PC-9 (cell line): ENCODE measurements around the gene ZNF160. TPM values are rescaled to one million over a fixed set of nuclear protein-coding genes. Genes with fewer than 3 reads are reported as not detected.

ENCODE experiments used
- BruUV-seq: library from RNA; stranded (reverse); fragments of 400-500 nt; replicated peaks from 2 replicates; lab custom pipeline; 2021; lab: Mats Ljungman, UMichigan
- CTCF ChIA-PET: fragments of 300-600 bp; sonication (Branson Sonifier 250); formaldehyde crosslinking; loops from one replicate; lab custom pipeline; 2022; ENCODE audit warnings: antibody characterized with exemption; lab: Charles Lee
- POLR2A ChIA-PET: fragments of 300-600 bp; sonication (Branson Sonifier 250); formaldehyde crosslinking; loops from one replicate; lab custom pipeline; 2022; ENCODE audit warnings: antibody characterized with exemption; ENCODE audit not compliant: unreplicated experiment; lab: Charles Lee
- DNase-seq, 2 experiments: peaks; one replicate each; pipeline versions ENCODE4 v3.0.0 to v3.0.0-alpha.2; 2015 to 2022; ENCODE audit warnings: mixed read lengths in 1 of 2
- H2AFZ ChIP-seq: fragments of 200-600 bp; sonication (generic); 2 replicates; pipeline ENCODE4 v1.8.1; 2017; ENCODE audit warnings: antibody characterized with exemption
- H3F3A ChIP-seq: fragments of 200-600 bp; sonication (generic); 2 replicates; pipeline ENCODE4 v1.8.1; 2017; ENCODE audit warnings: antibody characterized with exemption, mild to moderate bottlenecking, low read depth; ENCODE audit not compliant: insufficient read depth
- H3K27ac ChIP-seq: fragments of 200-600 bp; sonication (generic); 2 replicates; pipeline ENCODE4 v1.6.1; 2016; ENCODE audit warnings: mixed run types
- H3K27me3 ChIP-seq: fragments of 200-600 bp; sonication (generic); 2 replicates; pipeline ENCODE4 v1.6.1; 2016; ENCODE audit warnings: low read depth, mixed run types; ENCODE audit not compliant: insufficient read depth
- H3K36me3 ChIP-seq: fragments of 200-600 bp; sonication (generic); 2 replicates; pipeline ENCODE4 v1.6.1; 2016; ENCODE audit warnings: low read depth, mixed run types
- H3K4me1 ChIP-seq: fragments of 200-600 bp; sonication (generic); replicated peaks from 2 replicates; pipeline ENCODE4 v1.6.1; 2016; ENCODE audit warnings: mixed run types; ENCODE audit not compliant: insufficient read depth
- H3K4me2 ChIP-seq: fragments of 200-600 bp; sonication (generic); 2 replicates; pipeline ENCODE4 v1.6.1; 2017; ENCODE audit warnings: mixed run types
- H3K4me3 ChIP-seq: fragments of 200-600 bp; sonication (generic); 2 replicates; pipeline ENCODE4 v1.6.1; 2016; ENCODE audit warnings: mixed run types
- H3K79me2 ChIP-seq: fragments of 200-600 bp; sonication (generic); 2 replicates; pipeline ENCODE4 v1.6.1; 2017; ENCODE audit warnings: low read depth, mixed run types
- H3K9me2 ChIP-seq: fragments of 200-600 bp; sonication (generic); 2 replicates; pipeline ENCODE4 v1.8.1; 2017; ENCODE audit warnings: mild to moderate bottlenecking; ENCODE audit not compliant: insufficient read depth
- H3K9me3 ChIP-seq: fragments of 200-600 bp; sonication (generic); 2 replicates; pipeline ENCODE4 v1.8.1; 2016; ENCODE audit warnings: low read depth; ENCODE audit not compliant: insufficient read depth
- H4K20me1 ChIP-seq: fragments of 200-600 bp; sonication (generic); 2 replicates; pipeline ENCODE4 v1.8.1; 2017; ENCODE audit not compliant: insufficient read depth
- CTCF ChIP-seq: fragments of 200-600 bp; sonication (generic); conservative IDR thresholded peaks from 2 replicates; pipeline ENCODE4 v1.6.1; 2017; ENCODE audit warnings: mixed run types, antibody characterized with exemption, mild to moderate bottlenecking, moderate library complexity
- EZH2 ChIP-seq: fragments of 200-600 bp; sonication (generic); IDR thresholded peaks from 2 replicates; pipeline ENCODE4 v1.8.0; 2017; ENCODE audit warnings: antibody characterized with exemption, low read depth
- intact Hi-C: fragments of 100-400 bp; cut with micrococcal nuclease; formaldehyde crosslinking; loops from one replicate; pipeline ENCODE4 v1.10.0; 2022; ENCODE audit not compliant: unreplicated experiment
- total RNA-seq: library from RNA; stranded (reverse); gene quantifications from 2 replicates; pipeline ENCODE4 v1.2.3, GENCODE V29; 2021

ZNF160 gene
- total RNA-seq, 1 experiment from 2014 or later, result 27.4 TPM

- no TSS peak for BruUV-seq
Observed at GRCh38 chr19:53068199-53068598, 35.0 kb downstream of the ZNF160 start.

GRCh38 chr19:53057904-53058580 lies 45.2 kb downstream of the ZNF160 start:
- Histone ChIP-seq H3K9me3 (peaks cover 19% of the 10 kb centered on the region), H4K20me1 (no peaks in the 10 kb centered on the region), H3K4me3 (peak overlapping the region; percentile 41; the same call in 1 of the 2 replicates), H2AFZ (peak overlapping the region; percentile 68; the same call in 1 of the 2 replicates), H3K27ac (no peak overlapping the region), H3F3A (no peaks in the 10 kb centered on the region), H3K4me1 (no peaks in the 10 kb centered on the region), H3K27me3 (no peaks in the 10 kb centered on the region), H3K79me2 (no peaks in the 10 kb centered on the region), H3K36me3 (no peaks in the 10 kb centered on the region), H3K9me2 (no peaks in the 10 kb centered on the region), H3K4me2 (peak overlapping the region; percentile 57)
- POLR2A ChIA-PET, result no interaction called here
- CTCF ChIA-PET, result no interaction called here
- peak in 1 of 2 experiments; percentile 62 for DNase-seq
- intact Hi-C loops, result no loop called here
- BruUV-seq, result TSS peak; percentile 35
- TF ChIP-seq CTCF, result no peak
- TF ChIP-seq EZH2, result no peak

More at GRCh38 chr19:53068199-53068598, 35.0 kb downstream of the ZNF160 start:
- no peak overlapping the region for H3K27ac ChIP-seq
- 0 out of 2 replicates have a peak overlapping the region, but pooled peaks have one; percentile 35 for H3K4me3 ChIP-seq
- intact Hi-C loops, result no loop called here
- no peak overlapping the region for H3K4me2 ChIP-seq
- no peaks in the 10 kb centered on the region for H3K4me1 ChIP-seq
- ChIA-PET POLR2A (no interaction called here), CTCF (no interaction called here)
- H3K9me2 ChIP-seq, result no peaks in the 10 kb centered on the region
- no peak overlapping the region for H2AFZ ChIP-seq
- no peaks in the 10 kb centered on the region for H3K27me3 ChIP-seq
- no peaks in the 10 kb centered on the region for H4K20me1 ChIP-seq
- H3K79me2 ChIP-seq, result no peaks in the 10 kb centered on the region
- no peak for TF ChIP-seq CTCF
- TF ChIP-seq EZH2, result no peak
- no peaks in the 10 kb centered on the region for H3F3A ChIP-seq
- DNase-seq, result no peak
- H3K36me3 ChIP-seq, result peaks cover 72% of the 10 kb centered on the region
- H3K9me3 ChIP-seq, result peaks cover 89% of the 10 kb centered on the region

GRCh38 chr19:53055117-53055516 lies 48.1 kb downstream of the ZNF160 start:
- no TSS peak for BruUV-seq
- CTCF ChIA-PET, result no interaction called here

More at GRCh38 chr19:53055117-53055516, 48.1 kb downstream of the ZNF160 start:
- POLR2A ChIA-PET, result no interaction called here
- H4K20me1 ChIP-seq, result no peaks in the 10 kb centered on the region
- H3F3A ChIP-seq, result no peaks in the 10 kb centered on the region
- no peaks in the 10 kb centered on the region for H3K9me2 ChIP-seq
- no peak overlapping the region for H3K4me2 ChIP-seq
- no peaks in the 10 kb centered on the region; the same call in 1 of the 2 replicates for H3K27me3 ChIP-seq
- H3K36me3 ChIP-seq, result no peaks in the 10 kb centered on the region
- peak; percentile 36 to 44 for DNase-seq
- no peak overlapping the region for H3K4me3 ChIP-seq
- H3K9me3 ChIP-seq, result peaks cover 15% of the 10 kb centered on the region
- no peaks in the 10 kb centered on the region for H3K79me2 ChIP-seq
- no peak overlapping the region for H2AFZ ChIP-seq
- TF ChIP-seq CTCF, result no peak
- no peak for TF ChIP-seq EZH2
- no peak overlapping the region for H3K27ac ChIP-seq
- intact Hi-C loops, result no loop called here
- H3K4me1 ChIP-seq, result no peaks in the 10 kb centered on the region
